Epidermal melanocyte (primary cell): ENCODE results near the gene PDE11A.

Experiments used
- DNase-seq: peaks from one replicate; pipeline ENCODE4 v3.0.0; 2011; ENCODE audit warnings: low spot score; ENCODE audit not compliant: insufficient read length

Gene PDE11A

GRCh38 chr2:177670791-177671535 is 401.6 kb downstream of the PDE11A start:
- DNase-seq = no peak

- peak; percentile 81 for DNase-seq
These were observed 402.8 kb downstream of the PDE11A start for GRCh38 chr2:177669625-177670330.

GRCh38 chr2:177669201-177669600 is 403.4 kb downstream of the PDE11A start:
- DNase-seq = no peak

- DNase-seq = no peak
These were observed 404.0 kb downstream of the PDE11A start for GRCh38 chr2:177668617-177669016.

GRCh38 chr2:177667626-177668025 is 405.0 kb downstream of the PDE11A start:
- no peak for DNase-seq

- DNase-seq = no peak
These were observed 406.2 kb downstream of the PDE11A start for GRCh38 chr2:177666408-177666807.

GRCh38 chr2:177665948-177666347 is 406.6 kb downstream of the PDE11A start:
- no peak for DNase-seq

GRCh38 chr2:177665328-177665727 is 407.2 kb downstream of the PDE11A start:
- DNase-seq = no peak

GRCh38 chr2:177662895-177663294 is 409.7 kb downstream of the PDE11A start:
- DNase-seq = no peak

GRCh38 chr2:177660742-177661141 is 411.8 kb downstream of the PDE11A start:
- DNase-seq = no peak

- DNase-seq = no peak
These were observed 414.3 kb downstream of the PDE11A start for GRCh38 chr2:177658309-177658708.

- DNase-seq = no peak
These were observed 420.7 kb downstream of the PDE11A start for GRCh38 chr2:177651833-177652232.

GRCh38 chr2:177649568-177650518 is 422.7 kb downstream of the PDE11A start:
- DNase-seq = no peak

GRCh38 chr2:177646791-177647190 is 425.8 kb downstream of the PDE11A start:
- peak; percentile 45 for DNase-seq

- DNase-seq = no peak
These were observed 426.3 kb downstream of the PDE11A start for GRCh38 chr2:177646241-177646640.

- no peak for DNase-seq
These were observed 431.2 kb downstream of the PDE11A start for GRCh38 chr2:177641331-177641730.

GRCh38 chr2:177640423-177640822 is 432.2 kb downstream of the PDE11A start:
- no peak for DNase-seq

GRCh38 chr2:177639262-177639914 is 433.2 kb downstream of the PDE11A start:
- DNase-seq = no peak

GRCh38 chr2:177638507-177638906 is 434.1 kb downstream of the PDE11A start:
- DNase-seq = no peak

- DNase-seq = no peak
These were observed 435.9 kb downstream of the PDE11A start for GRCh38 chr2:177636672-177637071.

- no peak for DNase-seq
These were observed 436.9 kb downstream of the PDE11A start for GRCh38 chr2:177635696-177636095.
